Immature natural killer cell (primary cell): Measurements from ENCODE around the gene STT3B. TPM values are rescaled to one million over a fixed set of nuclear protein-coding genes. Genes with fewer than 3 reads are reported as not detected.

Experiments used
- DNase-seq, 3 donors: peaks; one replicate each; pipeline ENCODE4 v3.0.0; 2022; ENCODE audit warnings: mixed read lengths in 1 of 3
- H3K27ac Mint-ChIP-seq, 6 donors: one replicate each; pipeline ENCODE4 v1.8.0; 2020; ENCODE audit warnings: mixed read lengths in 6 of 6, mild to moderate bottlenecking in 5 of 6, inconsistent platforms in 4 of 6, moderate library complexity in 3 of 6
- H3K27me3 Mint-ChIP-seq, 3 donors: one replicate each; pipeline ENCODE4 v1.8.0; 2020 to 2021; ENCODE audit warnings: low read depth in 3 of 3, mild to moderate bottlenecking in 3 of 3, mixed read lengths in 3 of 3, moderate library complexity in 3 of 3, inconsistent platforms in 1 of 3
- H3K36me3 Mint-ChIP-seq, 3 donors: one replicate each; pipeline ENCODE4 v1.8.0; 2020; ENCODE audit warnings: mixed read lengths in 3 of 3, inconsistent platforms in 2 of 3, mild to moderate bottlenecking in 2 of 3
- H3K4me1 Mint-ChIP-seq, 2 donors: one replicate each; pipeline ENCODE4 v1.8.0; 2020; ENCODE audit warnings: inconsistent platforms in 2 of 2, mild to moderate bottlenecking in 2 of 2, mixed read lengths in 2 of 2, moderate library complexity in 1 of 2
- H3K4me3 Mint-ChIP-seq, 5 donors: one replicate each; pipeline ENCODE4 v1.8.0; 2020; ENCODE audit warnings: mild to moderate bottlenecking in 5 of 5, mixed read lengths in 5 of 5, inconsistent platforms in 3 of 5, moderate library complexity in 3 of 5
- H3K9me3 Mint-ChIP-seq, 6 donors: one replicate each; pipeline ENCODE4 v1.8.0; 2020; ENCODE audit warnings: mild to moderate bottlenecking in 6 of 6, mixed read lengths in 6 of 6, inconsistent platforms in 4 of 6, moderate library complexity in 3 of 6
- polyA plus RNA-seq, 3 donors: library from polyadenylated mRNA; unstranded; fragments of 300-500 nt; fragmentation: Illumina TruSeq; gene quantifications; one replicate each; pipeline ENCODE4 v1.2.3, GENCODE V29; 2021

The STT3B gene
- polyA plus RNA-seq, 3 donors from 2014 or later: 66.3 to 132 (median 105) TPM

GRCh38 chr3:31546162-31546561, 13.4 kb downstream of the STT3B start:
- Mint-ChIP-seq H3K27ac (peak overlapping the region in 1 of 6 donors; percentile 14), H3K27me3 (no peaks in the 10 kb centered on the region), H3K9me3 (no peaks in the 10 kb centered on the region), H3K4me3 (peak overlapping the region in 1 of 5 donors; percentile 36), H3K36me3 (no peaks in the 10 kb centered on the region), H3K4me1 (peaks cover 78 to 92% of the 10 kb centered on the region in 2 donors)
- DNase-seq: no peak

- H3K27ac Mint-ChIP-seq: peak overlapping the region in 1 of 6 donors; percentile 14
- H3K27me3 Mint-ChIP-seq: peaks cover 0 to 2% (median 0%) of the 10 kb centered on the region in 3 donors
- H3K4me3 Mint-ChIP-seq: no peak overlapping the region
- no peaks in the 10 kb centered on the region for H3K36me3 Mint-ChIP-seq
- H3K4me1 Mint-ChIP-seq: peaks cover 79 to 92% of the 10 kb centered on the region in 2 donors
- no peaks in the 10 kb centered on the region for H3K9me3 Mint-ChIP-seq
- no peak for DNase-seq
These were observed 14.0 kb downstream of the STT3B start for GRCh38 chr3:31546725-31547124.

DNA sequence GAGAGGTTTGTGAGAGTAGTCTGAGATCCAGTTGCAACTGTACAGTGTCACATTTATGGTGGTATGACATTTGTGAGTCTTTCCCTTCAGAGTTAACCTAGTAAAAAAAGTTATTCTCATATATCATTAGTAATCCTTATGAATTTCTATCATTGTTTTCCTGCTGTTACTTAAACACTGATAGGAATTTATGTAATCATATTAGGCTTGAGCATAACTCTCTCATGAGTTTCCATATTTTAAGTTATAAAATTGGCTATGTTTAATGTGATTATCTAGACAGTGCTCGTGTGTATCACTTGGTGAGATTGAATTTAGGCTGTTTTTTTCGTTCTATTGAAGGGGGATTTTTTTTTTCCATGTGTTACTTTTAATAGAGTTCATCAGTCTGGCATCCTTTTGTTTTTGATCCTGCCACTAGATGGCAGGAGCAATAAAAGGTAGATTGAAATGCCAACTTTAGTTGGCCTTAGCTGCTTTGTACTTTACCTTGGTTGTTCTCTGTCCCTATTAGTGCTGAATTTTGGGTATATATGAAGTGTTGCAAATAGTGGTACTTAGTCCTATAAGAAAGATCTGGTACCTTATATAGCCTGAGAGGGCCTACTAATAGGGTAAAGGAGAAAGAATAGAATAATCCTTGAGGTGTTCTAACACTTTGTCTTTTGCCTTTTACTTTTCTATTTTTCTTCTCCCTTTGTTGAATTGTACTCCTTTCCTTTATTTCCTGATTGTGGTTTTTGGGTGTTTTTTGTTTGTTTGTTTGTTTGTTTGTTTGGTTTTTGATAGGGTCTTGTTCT, 17.9 kb downstream of the STT3B start:
- Mint-ChIP-seq H3K36me3 (no peaks in the 10 kb centered on the region), H3K27me3 (peaks cover 0 to 2% (median 0%) of the 10 kb centered on the region in 3 donors), H3K27ac (peak overlapping the region in 5 of 6 donors; percentile 1 to 35 (median 16)), H3K4me3 (no peak overlapping the region), H3K4me1 (peaks cover 79 to 90% of the 10 kb centered on the region in 2 donors), H3K9me3 (no peaks in the 10 kb centered on the region)
- DNase-seq: peak; percentile 23 to 26 (median 25)

DNA sequence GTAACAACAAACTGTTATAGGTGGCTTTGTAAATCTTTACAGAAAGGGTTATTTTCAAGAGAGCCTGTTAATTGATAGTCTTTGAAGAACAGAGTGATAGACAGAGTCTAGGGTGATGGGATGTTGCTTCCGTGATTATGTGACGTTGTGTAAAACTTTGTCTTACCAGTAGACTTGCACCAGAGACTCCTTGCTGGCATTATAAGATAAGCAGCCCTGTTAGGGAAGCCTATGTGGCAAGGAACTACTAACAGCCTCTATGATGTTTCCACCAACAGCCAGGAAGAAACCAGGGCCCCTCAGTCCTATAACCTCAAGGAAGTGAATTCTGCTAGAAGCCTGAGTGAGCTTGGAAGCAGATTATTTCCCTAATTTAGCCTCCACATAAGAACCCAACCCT, 18.9 kb downstream of the STT3B start:
- Mint-ChIP-seq H3K4me3 (no peak overlapping the region), H3K4me1 (peaks cover 78 to 90% of the 10 kb centered on the region in 2 donors), H3K36me3 (no peaks in the 10 kb centered on the region), H3K27ac (peak overlapping the region in 2 of 6 donors; percentile 16 to 59), H3K27me3 (peaks cover 0 to 2% (median 0%) of the 10 kb centered on the region in 3 donors), H3K9me3 (no peaks in the 10 kb centered on the region)
- DNase-seq: no peak

- Mint-ChIP-seq H3K4me3 (no peak overlapping the region), H3K36me3 (no peaks in the 10 kb centered on the region), H3K27ac (peak overlapping the region in 1 of 6 donors; percentile 16), H3K9me3 (no peaks in the 10 kb centered on the region), H3K27me3 (peaks cover 0 to 2% (median 0%) of the 10 kb centered on the region in 3 donors), H3K4me1 (peaks cover 78 to 90% of the 10 kb centered on the region in 2 donors)
- no peak for DNase-seq
These were observed 19.4 kb downstream of the STT3B start for GRCh38 chr3:31552103-31552502.

GRCh38 chr3:31553258-31553657, 20.5 kb downstream of the STT3B start:
- peaks cover 0 to 2% (median 0%) of the 10 kb centered on the region in 3 donors for H3K27me3 Mint-ChIP-seq
- no peak for DNase-seq
- H3K4me1 Mint-ChIP-seq: peaks cover 73 to 90% of the 10 kb centered on the region in 2 donors
- H3K9me3 Mint-ChIP-seq: no peaks in the 10 kb centered on the region
- no peak overlapping the region for H3K27ac Mint-ChIP-seq
- H3K4me3 Mint-ChIP-seq: no peak overlapping the region
- no peaks in the 10 kb centered on the region for H3K36me3 Mint-ChIP-seq

DNA sequence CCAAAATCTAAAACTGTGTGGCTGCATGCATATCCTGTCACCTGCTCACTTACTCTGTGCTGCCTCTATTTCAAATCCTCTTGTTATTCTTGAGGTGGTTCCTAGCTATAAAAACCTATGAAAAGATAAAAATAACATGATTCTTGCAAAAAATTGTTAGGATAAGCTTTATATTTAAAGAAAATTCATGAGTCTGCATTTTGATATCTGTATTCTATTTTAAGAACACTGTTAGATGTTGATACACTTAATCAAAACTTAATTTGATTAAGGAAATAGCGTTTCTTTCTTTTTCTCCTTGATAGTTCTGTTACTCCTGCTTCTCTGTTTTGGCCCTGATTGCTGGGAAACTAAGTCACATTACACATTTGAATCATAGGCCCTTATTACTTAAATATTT, 22.5 kb downstream of the STT3B start:
- H3K4me3 Mint-ChIP-seq: no peak overlapping the region
- peak overlapping the region in 3 of 6 donors; percentile 25 to 56 (median 29) for H3K27ac Mint-ChIP-seq
- H3K27me3 Mint-ChIP-seq: peaks cover 0 to 2% (median 0%) of the 10 kb centered on the region in 3 donors
- DNase-seq: no peak
- H3K36me3 Mint-ChIP-seq: peaks cover 0 to 5% (median 0%) of the 10 kb centered on the region in 3 donors
- H3K4me1 Mint-ChIP-seq: peaks cover 82 to 95% of the 10 kb centered on the region in 2 donors
- peaks cover 5 to 15% (median 7%) of the 10 kb centered on the region in 6 donors for H3K9me3 Mint-ChIP-seq

- peak overlapping the region in 4 of 5 donors; percentile 5 to 22 (median 12) for H3K4me3 Mint-ChIP-seq
- DNase-seq: no peak
- H3K27me3 Mint-ChIP-seq: peaks cover 0 to 6% (median 0%) of the 10 kb centered on the region in 3 donors
- H3K4me1 Mint-ChIP-seq: peaks cover 78 to 97% of the 10 kb centered on the region in 2 donors
- peak overlapping the region in 3 of 6 donors; percentile 16 to 29 (median 24) for H3K27ac Mint-ChIP-seq
- H3K36me3 Mint-ChIP-seq: peaks cover 0 to 5% (median 0%) of the 10 kb centered on the region in 3 donors
- peaks cover 6 to 20% (median 13%) of the 10 kb centered on the region in 6 donors for H3K9me3 Mint-ChIP-seq
These were observed 27.3 kb downstream of the STT3B start for GRCh38 chr3:31559872-31560534.

- peaks cover 0 to 5% (median 0%) of the 10 kb centered on the region in 3 donors for H3K36me3 Mint-ChIP-seq
- no peak for DNase-seq
- H3K9me3 Mint-ChIP-seq: peaks cover 6 to 20% (median 13%) of the 10 kb centered on the region in 6 donors
- peaks cover 0 to 6% (median 0%) of the 10 kb centered on the region in 3 donors for H3K27me3 Mint-ChIP-seq
- H3K4me3 Mint-ChIP-seq: peak overlapping the region; percentile 0 to 54 (median 22)
- peaks cover 77 to 97% of the 10 kb centered on the region in 2 donors for H3K4me1 Mint-ChIP-seq
- H3K27ac Mint-ChIP-seq: peak overlapping the region in 2 of 6 donors; percentile 22 to 58
These were observed 29.2 kb downstream of the STT3B start for GRCh38 chr3:31561891-31562290.

- DNase-seq: no peak
- peaks cover 77 to 97% of the 10 kb centered on the region in 2 donors for H3K4me1 Mint-ChIP-seq
- H3K36me3 Mint-ChIP-seq: peaks cover 0 to 5% (median 0%) of the 10 kb centered on the region in 3 donors
- H3K4me3 Mint-ChIP-seq: peak overlapping the region in 4 of 5 donors; percentile 14 to 56 (median 22)
- H3K9me3 Mint-ChIP-seq: peaks cover 6 to 20% (median 13%) of the 10 kb centered on the region in 6 donors
- H3K27ac Mint-ChIP-seq: peak overlapping the region in 4 of 6 donors; percentile 16 to 42 (median 18)
- H3K27me3 Mint-ChIP-seq: peaks cover 0 to 6% (median 0%) of the 10 kb centered on the region in 3 donors
These were observed 29.8 kb downstream of the STT3B start for GRCh38 chr3:31562525-31562924.

DNA sequence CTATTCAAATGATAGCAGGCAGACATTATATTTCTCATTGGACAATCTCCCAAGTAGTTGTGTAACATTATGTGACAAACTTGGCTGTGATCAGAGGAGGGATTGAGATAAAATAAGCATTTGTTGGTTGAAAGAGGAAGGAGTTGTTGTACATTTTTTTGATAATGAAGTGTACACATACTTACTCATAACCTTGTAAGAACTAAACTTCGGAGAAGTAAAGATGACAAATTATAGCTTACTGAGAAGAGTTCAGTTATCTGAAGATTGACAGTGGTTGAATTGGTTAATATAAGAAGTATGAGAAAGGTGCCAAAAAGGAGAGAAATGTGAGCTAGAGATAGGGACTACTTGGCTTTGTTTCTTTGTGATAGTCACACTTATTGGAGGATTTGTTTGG, 32.6 kb downstream of the STT3B start:
- Mint-ChIP-seq H3K9me3 (peaks cover 0 to 8% (median 4%) of the 10 kb centered on the region in 6 donors), H3K27me3 (peaks cover 0 to 6% (median 0%) of the 10 kb centered on the region in 3 donors), H3K4me3 (peak overlapping the region in 1 of 5 donors; percentile 4), H3K36me3 (no peaks in the 10 kb centered on the region), H3K4me1 (peaks cover 75 to 95% of the 10 kb centered on the region in 2 donors), H3K27ac (peak overlapping the region in 4 of 6 donors; percentile 5 to 36 (median 18))
- no peak for DNase-seq

- H3K4me1 Mint-ChIP-seq: peaks cover 77 to 92% of the 10 kb centered on the region in 2 donors
- H3K4me3 Mint-ChIP-seq: peak overlapping the region in 1 of 5 donors; percentile 7
- no peaks in the 10 kb centered on the region for H3K36me3 Mint-ChIP-seq
- DNase-seq: peak in 2 of 3 donors; percentile 13 to 18
- no peaks in the 10 kb centered on the region for H3K9me3 Mint-ChIP-seq
- H3K27ac Mint-ChIP-seq: peak overlapping the region in 3 of 6 donors; percentile 44 to 47 (median 47)
- no peaks in the 10 kb centered on the region for H3K27me3 Mint-ChIP-seq
These were observed 34.3 kb downstream of the STT3B start for GRCh38 chr3:31567036-31567435.

DNA sequence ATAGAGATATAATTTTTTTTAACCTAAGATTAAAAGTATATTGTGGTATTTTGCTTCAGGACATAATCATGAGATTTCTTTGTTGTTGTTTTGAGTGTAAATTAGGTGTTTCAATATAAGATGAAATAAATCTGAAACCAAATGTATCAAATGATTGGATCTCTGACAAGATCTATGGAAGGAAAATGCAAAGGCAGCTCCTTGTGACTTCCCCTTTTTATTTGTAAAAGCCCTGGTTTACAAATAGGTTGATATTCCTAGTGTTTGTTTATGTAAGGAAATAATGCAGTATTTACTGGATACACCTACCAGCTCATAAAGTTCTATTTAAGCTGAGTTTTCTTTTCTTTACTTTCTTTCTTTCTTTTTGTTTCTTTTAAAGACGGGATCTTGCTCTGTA, 35.9 kb downstream of the STT3B start:
- no peak overlapping the region for H3K4me3 Mint-ChIP-seq
- no peaks in the 10 kb centered on the region for H3K36me3 Mint-ChIP-seq
- H3K27ac Mint-ChIP-seq: no peak overlapping the region
- peaks cover 61 to 76% of the 10 kb centered on the region in 2 donors for H3K4me1 Mint-ChIP-seq
- no peaks in the 10 kb centered on the region for H3K27me3 Mint-ChIP-seq
- H3K9me3 Mint-ChIP-seq: no peaks in the 10 kb centered on the region
- DNase-seq: no peak
